ENCODE results near the gene ZDHHC21.

ZDHHC21 gene

DNA sequence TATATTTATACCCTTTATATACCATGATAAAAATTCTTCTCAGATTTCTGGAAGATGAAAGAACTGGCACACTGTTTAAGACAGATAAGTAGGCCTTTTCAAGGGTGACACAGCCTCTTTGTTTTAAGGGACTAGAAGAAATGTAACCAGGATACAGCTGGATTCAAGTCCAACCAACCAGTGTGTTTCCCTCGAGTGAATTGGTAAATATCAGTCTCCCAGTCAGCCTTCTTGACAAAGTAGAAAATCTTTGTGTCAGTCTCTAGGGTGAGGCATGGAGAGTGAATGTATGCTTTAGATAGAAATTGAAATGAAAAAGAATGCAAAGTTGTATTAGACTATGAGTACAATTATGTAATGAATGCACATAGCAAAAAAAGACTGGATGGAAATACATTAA lies 119.1 kb downstream of the ZDHHC21 start:
- H3K36me3 ChIP-seq (ENCODE audit: control insufficient read depth, insufficient read depth, low read length): no peaks in the 10 kb centered on the region
- no peak overlapping the region for H3K4me3 ChIP-seq (ENCODE audit: insufficient read depth, low read depth, low read length)
- H3K9me3 ChIP-seq (ENCODE audit: control insufficient read depth, low read length): no peaks in the 10 kb centered on the region
- 91 to 100% methylated on average over 1 of the region's 1 CpG for WGBS, 2 experiments
- no peaks in the 10 kb centered on the region for H3K4me1 ChIP-seq (ENCODE audit: control insufficient read depth, insufficient read depth, low read length)
- H3K27me3 ChIP-seq (ENCODE audit: control insufficient read depth, insufficient read depth, low read length, poor library complexity, severe bottlenecking): no peaks in the 10 kb centered on the region
- H3K27ac ChIP-seq (ENCODE audit: insufficient read depth, low read depth, low read length, poor library complexity, severe bottlenecking): no peak overlapping the region

DNA sequence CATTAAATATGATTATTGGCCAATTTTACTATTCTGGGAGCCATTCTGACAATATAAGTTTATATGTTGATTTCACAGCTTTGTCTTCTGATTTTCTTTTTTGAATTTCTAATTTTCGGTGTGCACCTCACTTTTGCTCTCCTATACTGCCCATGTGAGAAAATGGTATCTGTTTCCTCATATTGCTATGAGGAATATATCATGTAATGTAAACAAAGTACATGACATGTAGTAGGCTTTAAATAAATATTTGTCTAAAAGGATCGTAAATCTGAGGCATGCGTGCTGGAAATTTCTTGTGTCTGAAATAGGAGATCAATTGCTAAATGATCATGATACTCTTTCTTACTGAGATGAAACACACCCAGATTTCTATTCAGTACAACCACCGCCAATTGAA lies 119.9 kb downstream of the ZDHHC21 start:
- H3K27ac ChIP-seq (ENCODE audit: insufficient read depth, low read depth, low read length, poor library complexity, severe bottlenecking): no peak overlapping the region
- H3K9me3 ChIP-seq (ENCODE audit: control insufficient read depth, low read length): no peaks in the 10 kb centered on the region
- no peaks in the 10 kb centered on the region for H3K27me3 ChIP-seq (ENCODE audit: control insufficient read depth, insufficient read depth, low read length, poor library complexity, severe bottlenecking)
- H3K4me3 ChIP-seq (ENCODE audit: insufficient read depth, low read depth, low read length): no peak overlapping the region
- no peaks in the 10 kb centered on the region for H3K4me1 ChIP-seq (ENCODE audit: control insufficient read depth, insufficient read depth, low read length)
- H3K36me3 ChIP-seq (ENCODE audit: control insufficient read depth, insufficient read depth, low read length): no peaks in the 10 kb centered on the region
- 93 to 100% methylated on average over 4 of the region's 4 CpGs for WGBS, 2 experiments

DNA sequence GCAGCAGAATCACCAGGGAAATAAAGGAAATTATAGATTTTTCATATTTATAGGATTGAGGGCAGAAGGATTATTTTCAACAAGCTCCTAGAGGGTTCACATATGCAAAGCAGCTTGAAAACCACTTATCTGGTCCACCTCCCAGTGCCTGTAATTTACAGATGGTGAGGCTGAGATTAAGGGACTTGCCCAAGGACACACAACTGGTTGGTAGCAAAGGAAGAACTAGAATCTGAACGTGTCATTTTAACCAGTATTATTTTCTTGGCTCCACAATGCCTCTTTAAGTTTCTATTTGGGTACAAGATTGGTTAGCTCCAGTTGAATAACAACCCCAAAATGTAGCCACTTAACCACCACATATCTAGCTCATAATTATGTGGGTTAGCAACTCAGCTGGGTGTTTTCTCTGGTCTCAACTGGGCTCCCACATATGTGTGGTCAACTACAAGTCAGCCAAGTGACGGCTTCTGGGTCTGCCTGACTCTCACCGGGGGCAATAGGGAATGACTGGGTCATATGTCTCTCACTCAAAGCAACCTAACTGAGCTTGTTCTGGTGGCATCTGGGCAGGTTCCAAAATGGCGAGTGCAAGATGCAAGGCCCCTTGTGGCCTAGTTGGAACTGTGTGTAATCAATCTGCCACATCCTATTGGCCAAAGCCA lies 127.7 kb downstream of the ZDHHC21 start:
- Histone ChIP-seq H3K4me1 (ENCODE audit: control insufficient read depth, insufficient read depth, low read length) (peaks cover 8% of the 10 kb centered on the region), H3K27me3 (ENCODE audit: control insufficient read depth, insufficient read depth, low read length, poor library complexity, severe bottlenecking) (no peaks in the 10 kb centered on the region), H3K4me3 (ENCODE audit: insufficient read depth, low read depth, low read length) (no peak overlapping the region), H3K36me3 (ENCODE audit: control insufficient read depth, insufficient read depth, low read length) (no peaks in the 10 kb centered on the region), H3K9me3 (ENCODE audit: control insufficient read depth, low read length) (no peaks in the 10 kb centered on the region), H3K27ac (ENCODE audit: insufficient read depth, low read depth, low read length, poor library complexity, severe bottlenecking) (no peak overlapping the region)
- 66 to 69% methylated on average over 4 of the region's 4 CpGs for WGBS, 2 experiments

DNA sequence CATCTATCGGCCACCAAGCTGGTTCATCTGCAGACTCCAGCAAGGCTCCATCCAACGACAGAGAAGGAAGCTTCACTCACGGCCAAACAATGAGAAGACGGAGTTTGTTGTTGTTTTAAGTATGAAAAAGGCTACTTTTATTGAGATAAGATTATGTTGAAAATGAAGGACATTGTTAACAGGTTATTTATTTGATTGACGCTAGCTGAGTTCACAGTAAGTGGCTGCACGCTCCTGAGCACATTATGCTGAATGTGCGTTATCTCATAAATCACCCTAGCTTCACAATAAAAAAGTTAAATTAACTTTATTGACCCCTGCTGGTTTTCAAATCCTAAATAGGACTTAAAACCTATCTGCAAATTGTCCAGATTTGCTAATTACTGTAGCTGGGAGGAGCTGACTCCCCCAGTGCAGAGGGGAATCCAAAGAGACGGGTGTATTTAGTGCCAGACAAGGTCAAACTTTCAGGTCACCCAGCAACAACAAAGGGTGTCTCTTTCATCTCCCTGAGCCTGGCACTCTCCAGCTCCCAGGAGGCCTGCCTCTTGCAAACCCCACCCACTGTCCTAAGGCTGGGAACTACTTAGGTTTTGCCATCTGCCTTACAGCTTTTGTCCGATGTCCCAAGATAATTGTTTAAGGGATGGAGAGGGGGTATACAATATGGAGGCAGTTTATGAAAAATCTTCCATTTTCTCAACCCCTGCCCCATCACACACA lies 129.2 kb downstream of the ZDHHC21 start:
- H3K27ac ChIP-seq (ENCODE audit: insufficient read depth, low read depth, low read length, poor library complexity, severe bottlenecking): no peak overlapping the region
- H3K36me3 ChIP-seq (ENCODE audit: control insufficient read depth, insufficient read depth, low read length): no peaks in the 10 kb centered on the region
- H3K27me3 ChIP-seq (ENCODE audit: control insufficient read depth, insufficient read depth, low read length, poor library complexity, severe bottlenecking): no peaks in the 10 kb centered on the region
- WGBS, 2 experiments: 77 to 79% methylated on average over 8 to 9 of the region's 9 CpGs
- H3K4me3 ChIP-seq (ENCODE audit: insufficient read depth, low read depth, low read length): no peak overlapping the region
- no peaks in the 10 kb centered on the region for H3K9me3 ChIP-seq (ENCODE audit: control insufficient read depth, low read length)
- H3K4me1 ChIP-seq (ENCODE audit: control insufficient read depth, insufficient read depth, low read length): peaks cover 8% of the 10 kb centered on the region

DNA sequence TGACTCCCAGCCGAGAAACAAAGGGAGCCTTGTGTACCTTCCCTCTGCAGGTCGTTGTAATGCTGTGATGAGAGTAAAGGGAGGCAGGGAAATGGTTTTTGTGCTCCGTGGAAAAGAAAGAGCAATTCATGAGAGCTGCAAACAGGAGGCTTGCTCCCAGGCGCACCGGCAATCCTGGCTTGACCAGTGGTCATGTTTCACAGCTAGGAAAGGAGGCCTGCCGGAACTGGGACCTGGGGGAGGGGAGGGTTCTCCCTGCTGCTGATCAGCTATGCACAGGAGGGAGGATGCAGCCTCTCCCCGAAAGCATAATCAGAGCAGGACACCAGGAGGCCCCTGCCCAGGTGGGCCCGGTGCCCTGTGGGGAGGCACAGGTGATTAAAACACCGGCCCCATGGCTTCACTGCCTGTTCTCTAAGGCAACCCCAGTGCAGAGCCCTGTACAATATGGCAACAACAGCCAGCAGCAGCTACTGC lies 131.3 kb downstream of the ZDHHC21 start:
- Histone ChIP-seq H3K36me3 (ENCODE audit: control insufficient read depth, insufficient read depth, low read length) (no peaks in the 10 kb centered on the region), H3K27ac (ENCODE audit: insufficient read depth, low read depth, low read length, poor library complexity, severe bottlenecking) (no peak overlapping the region), H3K27me3 (ENCODE audit: control insufficient read depth, insufficient read depth, low read length, poor library complexity, severe bottlenecking) (no peaks in the 10 kb centered on the region), H3K4me3 (ENCODE audit: insufficient read depth, low read depth, low read length) (no peak overlapping the region), H3K9me3 (ENCODE audit: control insufficient read depth, low read length) (no peaks in the 10 kb centered on the region), H3K4me1 (ENCODE audit: control insufficient read depth, insufficient read depth, low read length) (peaks cover 8% of the 10 kb centered on the region)
- WGBS, 2 experiments: 32 to 36% methylated on average over 9 of the region's 9 CpGs
